Lower leg skin (tissue), 3 donors: ENCODE data around the gene DNAH10.

Experiments
- CTCF ChIP-seq, 3 donors: fragments of 450-650 bp; IDR thresholded peaks; one replicate each; pipeline ENCODE4 v1.5.1; 2016; ENCODE audit warnings: antibody characterized with exemption in 3 of 3, mild to moderate bottlenecking in 3 of 3, moderate library complexity in 2 of 3
- POLR2A ChIP-seq, 2 donors: fragments of 450-650 bp; IDR thresholded peaks; one replicate each; pipeline ENCODE4 v1.6.1; 2016 to 2017; ENCODE audit warnings: antibody characterized with exemption in 2 of 2, mild to moderate bottlenecking in 1 of 2, moderate library complexity in 1 of 2

- TF ChIP-seq POLR2A (IDR thresholded peaks at IDR 0.05), result no peak
- no peak for TF ChIP-seq CTCF (IDR thresholded peaks at IDR 0.05)
These were observed 147.0 kb downstream of the DNAH10 start for GRCh38 chr12:123908884-123909725.
